NCI-H510A (cell line): ENCODE results near the gene CAST.
"Not testable (repeated sequence)": the region's sequence is repeated elsewhere in the genome, so short reads cannot be mapped to it uniquely, and the experiment has no call there.

Experiments
- DNase-seq: peaks from one replicate; lab custom pipeline; 2025; lab: John Stamatoyannopoulos, UW

The CAST gene

DNA sequence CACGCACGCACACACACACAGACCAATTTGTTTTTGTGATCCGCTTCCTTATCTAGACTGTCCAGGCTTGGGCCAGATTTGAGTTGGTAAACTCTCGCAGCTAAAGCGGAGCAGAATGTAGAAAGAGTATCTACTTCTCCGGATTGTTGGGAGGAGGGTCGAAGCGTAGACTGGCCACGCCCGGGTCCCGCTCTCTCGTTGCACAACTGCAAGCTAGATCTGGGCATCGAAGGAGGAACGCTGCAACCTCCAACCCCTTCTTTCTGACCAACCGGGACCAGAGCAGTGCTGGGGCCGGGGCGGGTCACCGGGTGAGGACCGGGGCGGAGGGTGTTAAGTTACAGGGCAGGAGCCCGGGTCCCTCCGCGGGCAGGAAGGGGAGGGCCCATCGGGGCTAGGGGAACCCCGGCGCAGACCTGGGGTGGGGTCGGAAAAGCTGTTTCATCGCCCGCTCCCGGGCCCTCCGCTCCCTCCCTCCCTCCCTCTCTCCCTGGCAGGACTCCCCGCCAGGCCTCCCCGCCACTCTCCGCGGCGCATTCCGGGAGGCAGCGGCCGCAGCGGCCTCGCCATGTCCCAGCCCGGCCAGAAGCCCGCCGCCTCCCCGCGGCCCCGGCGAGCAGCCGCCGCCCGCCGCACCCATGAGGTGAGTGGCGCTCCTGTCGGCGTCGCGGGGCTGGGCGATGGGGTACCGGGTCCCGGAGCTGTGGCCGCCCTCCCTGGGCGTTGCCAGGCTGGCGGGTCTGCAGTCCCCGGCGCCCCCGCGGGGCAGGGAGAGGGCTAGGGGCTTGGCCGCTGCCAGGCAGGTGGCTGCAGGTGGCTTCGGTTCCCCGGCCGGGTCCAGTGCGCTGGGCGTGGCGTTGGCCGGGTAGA lies at the start of gene CAST:
Gene CAST, plus strand, starts transcription at position 522 of the 870 bp plus-strand sequence. Its CDS starts 47 bp downstream, at position 569.
- peak; percentile 77 for DNase-seq

DNA sequence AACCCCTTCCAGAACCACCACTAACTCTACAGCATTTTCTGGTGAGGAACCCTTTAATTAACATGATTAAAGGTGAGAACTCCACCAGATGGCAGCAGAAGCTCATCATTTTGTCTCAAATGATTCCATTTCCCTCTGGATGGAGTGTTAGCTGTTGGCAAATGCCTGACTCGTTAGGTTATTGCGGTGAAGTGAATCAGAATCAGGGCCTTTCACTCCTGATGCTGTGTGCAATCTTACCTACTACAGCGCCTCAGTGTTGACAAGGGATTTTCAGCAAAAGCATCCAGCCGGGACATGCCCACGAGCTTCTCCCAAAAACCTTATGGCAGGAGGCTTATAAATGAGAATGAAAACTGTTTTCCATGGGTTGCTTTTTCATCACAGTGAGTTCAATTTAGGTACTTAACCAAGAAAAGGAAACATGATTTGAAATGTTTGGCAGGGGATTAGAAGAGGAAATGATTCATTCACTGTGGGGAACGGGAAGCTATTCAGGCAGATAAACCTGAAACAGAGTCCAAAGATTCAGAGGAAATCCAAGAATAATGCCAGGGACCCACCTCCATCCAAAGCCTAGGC lies 48.0 kb upstream of the CAST start:
- DNase-seq, result peak; percentile 17

DNA sequence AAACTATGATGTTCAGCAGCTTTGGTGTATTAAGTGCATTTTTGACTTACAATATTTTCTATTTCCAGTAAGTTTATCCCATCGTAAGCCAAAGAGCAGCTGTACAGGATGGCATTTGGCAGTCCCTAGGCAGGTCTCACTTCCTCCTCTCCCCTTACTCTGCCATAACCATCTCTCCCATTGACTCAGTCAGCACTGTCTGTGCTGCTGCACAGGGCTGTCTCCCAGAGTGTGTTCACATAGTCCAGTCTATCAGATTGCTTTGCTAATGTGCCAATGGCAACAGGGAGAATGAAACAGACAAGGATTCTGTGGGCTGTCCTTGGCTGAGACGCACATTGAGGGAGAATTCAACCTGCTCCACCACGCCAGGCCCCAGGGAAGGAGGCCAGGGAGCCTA lies 47.0 kb upstream of the CAST start:
- DNase-seq, result no peak

DNA sequence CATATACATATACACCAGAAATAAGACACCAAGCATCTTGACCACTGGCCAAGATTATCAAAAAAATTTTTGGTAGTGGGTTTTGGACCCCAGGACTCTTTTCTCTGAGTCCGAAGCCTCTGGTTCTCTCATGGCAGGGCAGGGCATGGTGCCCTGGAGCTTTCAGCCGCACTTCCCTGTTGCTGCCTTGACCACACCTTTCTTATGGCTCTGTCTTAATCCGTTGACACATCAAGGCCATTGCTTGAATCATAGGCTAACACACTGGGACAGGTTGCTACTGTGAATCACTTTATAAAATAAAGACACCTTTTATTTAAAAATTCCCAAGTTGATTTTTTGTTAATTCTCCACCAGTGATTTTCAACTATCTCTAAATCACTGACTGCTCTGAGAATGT lies 45.4 kb upstream of the CAST start:
- no peak for DNase-seq

GRCh38 chr5:96618311-96619016 lies 43.7 kb upstream of the CAST start:
- not testable (repeated sequence) for DNase-seq

DNA sequence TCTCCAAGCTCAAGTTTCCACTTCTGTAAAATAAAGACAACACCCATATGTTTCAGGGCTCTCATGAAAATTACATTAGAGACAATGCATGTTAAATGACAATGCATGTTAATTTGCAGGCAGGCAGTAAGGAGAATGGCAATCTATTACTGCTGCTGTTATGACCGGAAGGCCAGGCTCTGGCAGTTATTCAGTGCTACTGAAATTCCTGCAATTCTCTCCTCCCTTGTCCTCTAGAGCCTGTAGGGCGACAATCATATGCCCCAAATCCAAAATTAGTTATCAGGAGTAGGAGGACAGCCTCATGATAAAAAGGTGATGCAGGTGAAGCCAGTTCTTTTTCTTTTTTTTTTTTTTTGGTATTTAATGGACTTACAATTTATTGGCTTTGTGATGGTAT lies 42.2 kb upstream of the CAST start:
- no peak for DNase-seq

- DNase-seq, result no peak
Measured at GRCh38 chr5:96624596-96624995, 37.6 kb upstream of the CAST start.

DNA sequence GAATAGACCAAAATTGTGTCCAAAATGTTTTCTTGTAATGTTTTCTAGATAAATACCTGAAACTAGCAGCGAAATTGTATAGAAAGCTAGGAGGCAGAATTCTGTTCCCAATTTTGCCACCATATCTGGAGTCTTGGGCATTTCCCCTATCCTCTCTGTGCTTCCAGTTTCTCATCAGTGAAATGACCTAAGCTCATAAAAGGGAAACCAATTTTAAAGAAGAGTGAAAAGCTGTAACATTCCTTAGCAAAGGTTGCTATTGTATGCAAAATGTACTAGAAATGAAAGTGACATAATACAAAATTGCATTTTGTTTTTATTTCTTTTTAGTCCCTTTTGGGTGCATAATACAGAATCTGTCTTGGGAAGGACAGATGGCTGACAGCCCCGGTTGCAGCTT lies 36.8 kb upstream of the CAST start:
- DNase-seq, result no peak

- no peak for DNase-seq
Measured at GRCh38 chr5:96626956-96627355, 35.2 kb upstream of the CAST start.

DNA sequence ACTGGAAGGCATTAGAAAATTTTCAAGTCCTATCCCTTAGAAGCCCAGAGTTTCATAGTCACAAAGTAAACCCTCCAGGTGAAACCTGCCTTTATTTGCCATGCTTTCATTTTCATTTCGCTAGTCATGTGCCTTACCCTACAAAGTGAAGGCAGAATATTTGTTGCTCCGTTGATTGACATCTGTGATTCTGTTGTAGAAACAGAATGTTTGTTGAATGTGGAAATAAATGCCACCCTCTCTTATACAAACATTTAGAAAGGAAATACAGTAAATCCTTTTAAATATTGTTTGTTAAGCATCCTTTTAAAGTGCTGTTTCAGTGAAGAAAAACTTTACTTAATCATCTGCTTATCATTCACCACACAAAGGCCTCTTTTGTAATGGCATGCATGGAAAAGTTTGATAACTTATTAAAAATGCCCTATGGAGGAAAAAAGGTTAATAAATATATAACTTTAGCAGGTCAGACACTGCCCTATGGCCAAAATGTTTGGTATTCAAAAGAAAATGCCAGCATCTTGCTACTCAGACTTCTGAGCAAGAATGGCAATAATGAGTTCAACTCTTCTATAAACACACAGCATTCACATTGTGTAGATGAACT lies 34.3 kb upstream of the CAST start:
- no peak for DNase-seq

GRCh38 chr5:96628406-96628805 lies 33.8 kb upstream of the CAST start:
- DNase-seq, result no peak

DNA sequence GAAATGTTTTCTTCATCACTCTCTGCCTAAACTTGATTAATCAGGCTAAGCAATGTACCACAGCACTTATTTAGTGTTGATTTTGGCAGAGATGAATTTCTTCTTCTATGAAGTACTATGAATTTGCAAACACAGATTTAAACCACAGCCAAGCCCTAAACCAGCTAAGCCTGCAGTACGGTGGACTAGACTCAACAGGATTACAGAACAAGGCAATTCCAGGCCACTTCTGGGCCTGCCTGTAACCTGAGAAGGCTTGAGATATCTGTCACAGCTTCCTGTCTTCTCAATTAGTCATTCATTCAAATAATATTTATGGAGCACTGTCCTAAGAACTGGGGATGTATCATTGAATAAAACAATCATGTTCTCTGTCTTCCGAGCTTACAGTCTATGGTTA lies 32.4 kb upstream of the CAST start:
- DNase-seq, result peak; percentile 23

DNA sequence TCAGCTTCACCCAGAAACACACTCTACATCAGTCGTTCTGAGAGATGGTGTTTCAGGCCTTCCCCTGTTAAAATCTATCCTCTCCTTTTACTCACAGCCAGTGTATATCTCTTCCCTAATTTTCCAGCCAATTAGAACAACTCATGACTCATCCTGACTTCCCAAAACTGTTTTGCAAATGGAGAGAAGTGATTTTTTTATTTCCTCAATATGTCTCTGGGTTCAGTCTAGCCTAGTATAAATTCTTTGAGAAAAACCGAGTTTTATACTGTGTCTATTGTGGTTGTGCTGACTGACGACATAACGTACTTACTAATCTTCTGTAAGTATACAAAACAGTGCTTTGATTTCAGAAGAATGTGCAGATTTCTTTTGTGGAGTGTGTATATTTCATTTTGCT lies 28.4 kb upstream of the CAST start:
- DNase-seq, result no peak

DNA sequence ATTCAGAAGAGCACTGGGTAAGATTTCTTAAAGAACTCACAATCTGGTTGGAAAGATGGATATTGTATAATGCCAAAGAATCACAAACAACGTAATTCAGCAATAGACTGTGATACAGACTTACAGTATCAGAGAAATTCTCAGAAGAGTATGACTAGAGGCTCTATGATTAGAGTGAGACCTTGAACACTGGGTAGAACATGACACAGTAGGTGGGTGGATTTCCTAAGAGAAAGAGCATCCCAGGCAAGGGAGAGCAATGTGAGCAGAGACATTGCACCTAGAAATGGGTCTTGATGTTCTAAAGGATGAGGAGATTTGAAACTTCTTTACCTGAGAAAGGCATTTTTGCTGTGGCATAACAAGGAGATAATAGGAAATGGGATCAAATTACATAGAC lies 27.3 kb upstream of the CAST start:
- no peak for DNase-seq

GRCh38 chr5:96636046-96636445 lies 26.1 kb upstream of the CAST start:
- no peak for DNase-seq

DNA sequence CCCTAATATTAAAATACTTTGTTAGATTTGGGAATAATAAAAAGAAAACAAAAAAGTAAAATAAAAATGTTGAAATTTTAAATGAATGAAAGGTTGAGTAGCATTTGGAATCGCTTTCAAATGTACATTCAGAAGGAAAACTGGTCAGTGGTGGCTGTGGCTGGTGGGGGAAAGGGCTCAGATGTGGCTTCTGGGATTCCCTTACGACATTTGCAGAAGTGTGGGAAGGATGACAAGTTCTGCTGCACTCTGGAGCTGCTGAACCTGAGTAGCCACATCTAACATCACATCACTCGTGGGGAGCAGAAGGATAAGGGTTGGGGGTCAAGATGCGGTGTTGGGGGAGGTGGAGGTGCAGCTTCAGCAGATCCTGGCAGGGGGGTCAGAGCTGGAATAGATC lies 25.6 kb upstream of the CAST start:
- no peak for DNase-seq

DNA sequence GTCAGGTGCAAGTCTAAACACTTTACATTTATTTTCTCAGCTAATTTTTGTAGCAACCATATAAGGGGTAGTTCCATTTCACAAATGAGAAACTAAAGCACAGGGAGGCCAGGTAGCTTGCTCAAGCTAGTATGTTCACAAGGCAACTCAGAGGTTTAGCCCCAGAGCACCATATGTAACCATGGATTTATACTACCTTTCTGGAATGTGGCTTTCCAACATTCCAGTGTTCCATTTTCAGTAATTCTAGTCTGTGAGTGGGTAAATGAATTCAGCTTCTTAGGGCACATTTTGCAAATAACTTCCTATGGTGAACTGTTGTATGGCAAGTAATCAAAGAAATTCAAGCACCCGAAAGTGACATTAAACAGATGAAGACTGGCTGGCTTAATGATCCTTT lies 25.0 kb upstream of the CAST start:
- DNase-seq, result no peak

GRCh38 chr5:96638561-96638960 lies 23.6 kb upstream of the CAST start:
- no peak for DNase-seq

DNA sequence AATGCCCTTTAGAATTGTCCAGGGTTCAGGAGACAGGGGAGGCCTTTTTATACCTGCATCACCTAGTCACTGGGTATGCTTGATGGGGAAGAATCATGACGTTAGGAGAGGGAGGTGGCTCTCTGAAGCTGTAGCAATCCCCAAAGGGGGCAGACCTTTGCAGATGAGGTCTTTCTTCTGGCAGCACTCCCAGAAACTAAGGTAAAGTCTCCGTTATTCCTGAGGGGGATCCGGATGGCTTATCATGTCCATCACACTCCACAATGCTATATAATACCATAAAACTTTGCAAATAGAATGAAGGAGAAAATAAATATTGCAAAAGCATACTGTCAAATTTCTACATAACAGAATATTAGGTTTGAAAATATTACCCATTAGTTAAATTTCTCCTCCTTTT lies 21.5 kb upstream of the CAST start:
- DNase-seq, result no peak

- no peak for DNase-seq
Measured at GRCh38 chr5:96641368-96642280, 20.6 kb upstream of the CAST start.

DNA sequence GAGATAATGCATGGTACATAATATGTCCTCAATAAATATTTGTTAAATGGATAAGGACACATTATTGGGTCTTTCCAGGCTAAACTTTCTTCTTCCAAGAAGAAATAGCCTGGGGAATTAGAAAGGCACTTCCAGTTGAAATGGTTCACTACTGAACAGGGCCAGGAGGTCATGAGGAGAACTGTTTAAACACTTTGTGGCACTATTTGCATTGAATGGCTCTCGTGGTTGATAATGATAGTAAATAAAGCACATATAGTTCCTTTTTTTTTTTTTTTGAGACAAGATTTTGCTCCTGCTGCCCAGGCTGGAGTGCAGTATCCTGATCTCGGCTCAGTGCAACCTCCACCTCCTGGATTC lies 19.9 kb upstream of the CAST start:
- DNase-seq, result no peak

DNA sequence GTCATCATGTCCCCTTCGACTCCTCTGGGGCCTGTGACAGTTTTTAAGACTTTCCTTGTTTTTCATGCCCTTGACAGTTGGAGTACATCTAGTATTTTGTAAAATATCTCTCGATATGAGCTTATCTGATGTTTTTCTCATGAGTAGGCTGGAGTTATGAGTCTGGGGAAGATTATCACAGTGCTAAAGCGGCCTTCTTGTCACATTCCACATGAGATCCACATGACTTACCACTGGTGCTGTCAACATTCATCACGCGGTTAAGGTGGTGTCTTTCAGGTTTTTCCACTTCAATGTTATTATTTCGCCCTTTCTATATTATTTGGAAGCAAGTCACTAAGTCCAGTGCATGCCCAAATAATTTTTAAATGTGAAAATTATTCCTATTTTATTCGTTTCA lies 17.1 kb upstream of the CAST start:
- DNase-seq, result no peak
